ENCODE data around the gene CARNS1. TPM values are rescaled to one million over a fixed set of nuclear protein-coding genes. Genes with fewer than 3 reads are reported as not detected.

The CARNS1 gene
- total and polyA plus RNA-seq, 2 of the 8 experiments (the other 6 are each of a cell fraction or from before 2014, with no cell fraction given) = 0.82 to 1.1 TPM

- no peak for TF ChIP-seq CHD7 (IDR thresholded peaks at IDR 0.05; ENCODE audit: insufficient replicate concordance, low read length)
- TF ChIP-seq KDM4A (IDR thresholded peaks at IDR 0.05; ENCODE audit: low read depth, low read length, severe bottlenecking) = no peak
- no peak for TF ChIP-seq RBBP5 (IDR thresholded peaks at IDR 0.05; ENCODE audit: borderline replicate concordance, low read depth, low read length)
- no peak for TF ChIP-seq USF2 (IDR thresholded peaks at IDR 0.05; ENCODE audit: low read length)
- TF ChIP-seq GTF2F1 (IDR thresholded peaks at IDR 0.05; ENCODE audit: borderline replicate concordance, low read depth, low read length) = no peak
- TF ChIP-seq SIX5 (IDR thresholded peaks at IDR 0.05; ENCODE audit: low read depth, low read length) = no peak
- no peak for TF ChIP-seq NANOG (IDR thresholded peaks at IDR 0.05; ENCODE audit: insufficient read depth, low read depth, low read length, poor library complexity, severe bottlenecking)
- no peak for TF ChIP-seq ATF2 (IDR thresholded peaks at IDR 0.05; ENCODE audit: low read length)
Measured at GRCh38 chr11:67417425-67417824, 1.9 kb downstream of the CARNS1 start (continued).
